ENCODE data around the gene CUX1.

GRCh38 chr7:101857358-101857811, 40.0 kb downstream of the CUX1 start:
- TF ChIP-seq CTCF (IDR thresholded peaks at IDR 0.05; ENCODE audit: borderline replicate concordance, extremely low read depth, low read length, poor library complexity, severe bottlenecking) = no peak
- TF ChIP-seq EZH2 (IDR thresholded peaks at IDR 0.05; ENCODE audit: borderline replicate concordance, low read depth, low read length, severe bottlenecking) = no peak
